WTC11 (cell line): ENCODE results near the gene TMEM214. TPM values are rescaled to one million over a fixed set of nuclear protein-coding genes. Genes with fewer than 3 reads are reported as not detected.

Experiments
- ATAC-seq: fragments of 200-7000 bp; cut with Tn5 transposase; 2 replicates; pipeline ENCODE4 v1.10.0; 2021; ENCODE audit warnings: mild to moderate bottlenecking, moderate library complexity
- CTCF ChIA-PET: fragments of 300-600 bp; sonication (Branson Sonifier 250); formaldehyde crosslinking; loops from one replicate; lab custom pipeline; 2021; ENCODE audit warnings: antibody characterized with exemption; lab: Charles Lee
- POLR2A ChIA-PET: fragments of 350-600 bp; sonication (Branson Sonifier 250); formaldehyde crosslinking; loops from one replicate; lab custom pipeline; 2021; ENCODE audit warnings: antibody characterized with exemption; lab: Charles Lee
- DNase-seq: peaks from one replicate; pipeline ENCODE4 v3.0.0; 2021; ENCODE audit warnings: low spot score
- H3K27ac Mint-ChIP-seq: 2 replicates; pipeline ENCODE4 v1.8.0; 2021; ENCODE audit warnings: mixed read lengths
- H3K27me3 Mint-ChIP-seq: 2 replicates; pipeline ENCODE4 v1.8.0; 2021; ENCODE audit warnings: low read depth, mild to moderate bottlenecking, moderate library complexity, mixed read lengths
- H3K36me3 Mint-ChIP-seq: 2 replicates; pipeline ENCODE4 v1.8.0; 2021; ENCODE audit warnings: mixed read lengths
- H3K4me1 Mint-ChIP-seq: 2 replicates; pipeline ENCODE4 v1.8.0; 2022; ENCODE audit warnings: mixed read lengths
- H3K4me3 Mint-ChIP-seq: 2 replicates; pipeline ENCODE4 v1.8.0; 2021; ENCODE audit warnings: mild to moderate bottlenecking, moderate library complexity, mixed read lengths
- H3K9me3 Mint-ChIP-seq: 2 replicates; pipeline ENCODE4 v1.8.0; 2021; ENCODE audit warnings: mixed read lengths
- GABPB1 ChIP-seq: sonication (generic); formaldehyde crosslinking; IDR thresholded peaks from 2 replicates; pipeline ENCODE4 v1.8.1; 2023; ENCODE audit warnings: mild to moderate bottlenecking, missing genetic modification reagents
- JAZF1 ChIP-seq: fragments of 250-450 bp; sonication (Bioruptor Pico); IDR thresholded peaks from 2 replicates; pipeline ENCODE4 v1.9.0; 2021; ENCODE audit warnings: moderate library complexity, mild to moderate bottlenecking, inconsistent platforms
- KAT7 ChIP-seq: sonication (generic); formaldehyde crosslinking; IDR thresholded peaks from 2 replicates; pipeline ENCODE4 v1.8.1; 2023; ENCODE audit warnings: missing genetic modification reagents, mild to moderate bottlenecking, borderline replicate concordance
- NR1H2 ChIP-seq: sonication (generic); formaldehyde crosslinking; IDR thresholded peaks from 2 replicates; pipeline ENCODE4 v1.9.0; 2021; ENCODE audit warnings: mild to moderate bottlenecking, moderate library complexity, missing genetic modification reagents
- NR2C2 ChIP-seq: sonication (generic); formaldehyde crosslinking; IDR thresholded peaks from 2 replicates; pipeline ENCODE4 v1.8.0; 2022; ENCODE audit warnings: mild to moderate bottlenecking, missing genetic modification reagents
- NR3C1 ChIP-seq: sonication (generic); formaldehyde crosslinking; conservative IDR thresholded peaks from 2 replicates; pipeline ENCODE4 v1.8.1; 2023; ENCODE audit warnings: low read depth, mild to moderate bottlenecking, missing genetic modification reagents
- OVOL2 ChIP-seq: fragments of 250-450 bp; sonication (Bioruptor Pico); IDR thresholded peaks from 2 replicates; pipeline ENCODE4 v1.9.0; 2021; ENCODE audit warnings: mild to moderate bottlenecking, borderline replicate concordance
- SMAD3 ChIP-seq: sonication (generic); formaldehyde crosslinking; IDR thresholded peaks from 2 replicates; pipeline ENCODE4 v1.8.0; 2022; ENCODE audit warnings: missing genetic modification reagents, mild to moderate bottlenecking, borderline replicate concordance
- TEAD1 ChIP-seq: sonication (generic); formaldehyde crosslinking; IDR thresholded peaks from 2 replicates; pipeline ENCODE4 v1.8.0; 2022; ENCODE audit warnings: mild to moderate bottlenecking, missing genetic modification reagents
- ZBTB21 ChIP-seq: sonication (generic); formaldehyde crosslinking; IDR thresholded peaks from 2 replicates; pipeline ENCODE4 v1.8.1; 2023; ENCODE audit warnings: mild to moderate bottlenecking, missing genetic modification reagents, borderline replicate concordance
- total RNA-seq: library from RNA; stranded (reverse); gene quantifications from 3 replicates; pipeline ENCODE4 v1.2.3, GENCODE V29; 2021
- TF ChIP-seq, protein P1 (sequence below): fragments of 250-450 bp; sonication (Bioruptor Pico); conservative IDR thresholded peaks from 2 replicates; pipeline ENCODE4 v1.9.0; 2021; ENCODE audit warnings: mild to moderate bottlenecking
- TF ChIP-seq, protein P2 (sequence below): sonication (generic); formaldehyde crosslinking; IDR thresholded peaks from 2 replicates; pipeline ENCODE4 v1.8.1; 2022; ENCODE audit warnings: missing genetic modification reagents, borderline replicate concordance
- TF ChIP-seq, protein P3 (sequence below): sonication (generic); formaldehyde crosslinking; IDR thresholded peaks from 2 replicates; pipeline ENCODE4 v1.8.0; 2023; ENCODE audit warnings: missing genetic modification reagents, mild to moderate bottlenecking, borderline replicate concordance

The TMEM214 gene
- total RNA-seq, 1 experiment from 2014 or later, result 57.1 TPM

DNA sequence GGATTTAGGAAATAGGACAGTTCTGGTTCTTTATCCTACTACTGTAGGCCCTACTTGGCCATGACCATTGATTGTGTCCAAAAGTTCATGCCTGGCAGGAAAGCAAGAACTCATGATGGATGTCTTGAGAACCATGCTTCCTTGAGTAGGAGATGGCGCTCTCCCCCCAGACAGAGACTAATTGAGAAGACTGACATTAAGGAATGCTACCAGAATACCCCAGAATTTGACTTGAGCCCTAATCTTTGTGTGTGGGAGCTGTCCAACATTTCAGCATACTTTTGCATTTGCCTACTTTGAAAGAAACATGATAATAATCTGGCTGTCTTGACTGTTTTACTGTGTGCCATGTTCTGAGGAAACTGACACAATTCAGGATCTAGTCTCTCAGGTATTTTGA is 39.0 kb upstream of the TMEM214 start (continued):
- TF ChIP-seq, protein P1, sequence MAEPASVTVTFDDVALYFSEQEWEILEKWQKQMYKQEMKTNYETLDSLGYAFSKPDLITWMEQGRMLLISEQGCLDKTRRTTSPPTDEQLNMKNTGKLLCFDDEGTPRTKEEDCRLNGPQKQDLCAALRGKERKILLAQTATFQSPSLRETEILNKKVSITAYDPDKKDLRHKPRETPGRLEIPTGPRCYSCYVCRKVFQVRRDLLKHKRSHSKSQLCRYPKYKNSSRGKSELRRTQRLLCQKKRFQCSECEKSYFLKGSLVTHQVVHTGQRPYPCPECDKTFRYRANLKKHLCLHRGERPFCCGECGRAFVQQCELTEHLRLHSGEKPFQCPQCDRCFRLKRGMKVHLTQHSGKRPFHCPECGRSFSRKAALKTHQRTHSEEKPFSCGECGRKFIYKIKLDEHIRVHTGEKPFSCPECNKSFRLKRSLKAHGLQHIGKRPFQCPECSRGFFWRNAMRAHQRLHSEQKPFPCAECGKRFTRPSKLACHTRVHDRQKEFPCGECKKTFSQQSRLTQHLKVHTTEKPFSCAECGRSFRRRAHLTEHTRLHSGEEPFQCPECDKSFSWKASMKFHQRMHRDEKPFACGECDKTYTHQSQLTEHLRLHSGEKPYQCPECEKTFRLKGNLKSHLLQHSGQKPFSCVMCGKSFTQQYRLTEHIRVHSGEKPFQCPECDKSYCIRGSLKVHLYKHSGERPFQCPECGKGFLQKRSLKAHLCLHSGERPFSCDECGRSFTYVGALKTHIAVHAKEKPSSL (CRISPR knock-in tag), result no peak
- TF ChIP-seq NR3C1 (CRISPR knock-in tag) (no peak), ZBTB21 (no peak)
- TF ChIP-seq, protein P2, sequence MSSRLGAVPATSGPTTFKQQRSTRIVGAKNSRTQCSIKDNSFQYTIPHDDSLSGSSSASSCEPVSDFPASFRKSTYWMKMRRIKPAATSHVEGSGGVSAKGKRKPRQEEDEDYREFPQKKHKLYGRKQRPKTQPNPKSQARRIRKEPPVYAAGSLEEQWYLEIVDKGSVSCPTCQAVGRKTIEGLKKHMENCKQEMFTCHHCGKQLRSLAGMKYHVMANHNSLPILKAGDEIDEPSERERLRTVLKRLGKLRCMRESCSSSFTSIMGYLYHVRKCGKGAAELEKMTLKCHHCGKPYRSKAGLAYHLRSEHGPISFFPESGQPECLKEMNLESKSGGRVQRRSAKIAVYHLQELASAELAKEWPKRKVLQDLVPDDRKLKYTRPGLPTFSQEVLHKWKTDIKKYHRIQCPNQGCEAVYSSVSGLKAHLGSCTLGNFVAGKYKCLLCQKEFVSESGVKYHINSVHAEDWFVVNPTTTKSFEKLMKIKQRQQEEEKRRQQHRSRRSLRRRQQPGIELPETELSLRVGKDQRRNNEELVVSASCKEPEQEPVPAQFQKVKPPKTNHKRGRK (CRISPR knock-in tag), result no peak
- TF ChIP-seq, all 79 proteins: peak for 0

DNA sequence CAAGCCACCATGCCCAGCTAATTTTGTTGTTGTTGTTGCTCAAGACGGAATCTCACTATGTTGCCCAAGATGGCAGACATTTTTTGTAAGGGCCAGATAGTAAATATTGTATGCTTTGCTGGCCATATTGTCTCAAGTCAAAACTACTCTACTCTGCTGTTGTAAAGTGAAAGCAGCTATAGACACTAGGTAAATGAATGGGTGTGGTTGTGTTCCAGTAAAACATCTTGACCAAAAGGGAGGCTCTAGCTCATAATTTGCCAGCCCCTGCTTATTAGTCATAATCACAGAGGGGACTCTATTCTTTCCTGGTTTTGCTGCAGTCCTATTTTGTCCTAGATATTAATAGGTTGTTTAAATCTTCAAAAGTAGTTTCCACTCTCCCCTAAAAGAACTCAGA is 37.8 kb upstream of the TMEM214 start:
- Mint-ChIP-seq H3K27me3 (no peaks in the 10 kb centered on the region; the same call in 1 of the 2 replicates), H3K4me3 (no peak overlapping the region), H3K27ac (no peak overlapping the region), H3K9me3 (no peaks in the 10 kb centered on the region)
- CTCF ChIA-PET, result interaction anchor here (0.7 to 2.5 kb wide), 5 partner anchors 22 to 417 kb away, joined by 3 to 16 read pairs (median 7); no protein-coding TSS in a partner anchor
- POLR2A ChIA-PET, result no interaction called here
- no peak for TF ChIP-seq OVOL2 (CRISPR knock-in tag)
- TF ChIP-seq, all 79 proteins: peak for 0
- Mint-ChIP-seq H3K36me3 (no peaks in the 10 kb centered on the region), H3K4me1 (no peaks in the 10 kb centered on the region)
- ATAC-seq (no peak), DNase-seq (no peak)

DNA sequence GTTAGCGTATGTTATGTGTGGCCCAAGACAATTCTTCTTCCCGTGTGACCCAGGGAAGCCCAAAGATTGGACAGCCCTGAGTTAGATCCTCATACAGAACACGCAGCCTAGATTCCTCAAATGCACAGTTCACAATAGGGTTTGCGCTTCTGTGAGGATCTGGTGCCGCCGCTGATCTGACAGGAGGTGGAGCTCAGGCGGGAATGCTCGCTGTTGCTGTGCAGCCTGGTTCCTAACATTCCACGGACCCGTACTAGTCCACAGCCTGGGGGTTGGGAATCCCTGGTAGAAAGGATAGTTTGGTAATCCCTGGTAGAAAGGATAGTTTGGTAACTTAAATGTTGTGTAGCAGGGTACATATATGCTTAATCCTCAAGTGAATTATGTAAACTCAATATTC is 35.4 kb upstream of the TMEM214 start:
- no peak overlapping the region for H3K4me3 Mint-ChIP-seq
- H3K27me3 Mint-ChIP-seq, result no peaks in the 10 kb centered on the region; the same call in 1 of the 2 replicates
- CTCF ChIA-PET, result interaction anchor here (0.9 to 2.8 kb wide), 4 partner anchors 19 to 75 kb away, joined by 3 to 18 read pairs (median 8); no protein-coding TSS in a partner anchor
- no peaks in the 10 kb centered on the region for H3K9me3 Mint-ChIP-seq
- DNase-seq, result no peak
- TF ChIP-seq OVOL2 (CRISPR knock-in tag) (no peak), SMAD3 (no peak), NR3C1 (CRISPR knock-in tag) (no peak), GABPB1 (CRISPR knock-in tag) (no peak), KAT7 (no peak), JAZF1 (CRISPR knock-in tag) (no peak), TEAD1 (CRISPR knock-in tag) (no peak), NR1H2 (CRISPR knock-in tag) (no peak), NR2C2 (CRISPR knock-in tag) (no peak)
- TF ChIP-seq, protein P3, sequence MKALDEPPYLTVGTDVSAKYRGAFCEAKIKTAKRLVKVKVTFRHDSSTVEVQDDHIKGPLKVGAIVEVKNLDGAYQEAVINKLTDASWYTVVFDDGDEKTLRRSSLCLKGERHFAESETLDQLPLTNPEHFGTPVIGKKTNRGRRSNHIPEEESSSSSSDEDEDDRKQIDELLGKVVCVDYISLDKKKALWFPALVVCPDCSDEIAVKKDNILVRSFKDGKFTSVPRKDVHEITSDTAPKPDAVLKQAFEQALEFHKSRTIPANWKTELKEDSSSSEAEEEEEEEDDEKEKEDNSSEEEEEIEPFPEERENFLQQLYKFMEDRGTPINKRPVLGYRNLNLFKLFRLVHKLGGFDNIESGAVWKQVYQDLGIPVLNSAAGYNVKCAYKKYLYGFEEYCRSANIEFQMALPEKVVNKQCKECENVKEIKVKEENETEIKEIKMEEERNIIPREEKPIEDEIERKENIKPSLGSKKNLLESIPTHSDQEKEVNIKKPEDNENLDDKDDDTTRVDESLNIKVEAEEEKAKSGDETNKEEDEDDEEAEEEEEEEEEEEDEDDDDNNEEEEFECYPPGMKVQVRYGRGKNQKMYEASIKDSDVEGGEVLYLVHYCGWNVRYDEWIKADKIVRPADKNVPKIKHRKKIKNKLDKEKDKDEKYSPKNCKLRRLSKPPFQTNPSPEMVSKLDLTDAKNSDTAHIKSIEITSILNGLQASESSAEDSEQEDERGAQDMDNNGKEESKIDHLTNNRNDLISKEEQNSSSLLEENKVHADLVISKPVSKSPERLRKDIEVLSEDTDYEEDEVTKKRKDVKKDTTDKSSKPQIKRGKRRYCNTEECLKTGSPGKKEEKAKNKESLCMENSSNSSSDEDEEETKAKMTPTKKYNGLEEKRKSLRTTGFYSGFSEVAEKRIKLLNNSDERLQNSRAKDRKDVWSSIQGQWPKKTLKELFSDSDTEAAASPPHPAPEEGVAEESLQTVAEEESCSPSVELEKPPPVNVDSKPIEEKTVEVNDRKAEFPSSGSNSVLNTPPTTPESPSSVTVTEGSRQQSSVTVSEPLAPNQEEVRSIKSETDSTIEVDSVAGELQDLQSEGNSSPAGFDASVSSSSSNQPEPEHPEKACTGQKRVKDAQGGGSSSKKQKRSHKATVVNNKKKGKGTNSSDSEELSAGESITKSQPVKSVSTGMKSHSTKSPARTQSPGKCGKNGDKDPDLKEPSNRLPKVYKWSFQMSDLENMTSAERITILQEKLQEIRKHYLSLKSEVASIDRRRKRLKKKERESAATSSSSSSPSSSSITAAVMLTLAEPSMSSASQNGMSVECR, result no peak
- H3K4me1 Mint-ChIP-seq, result peaks cover 6% of the 10 kb centered on the region
- no peak for ATAC-seq
- no peaks in the 10 kb centered on the region for H3K36me3 Mint-ChIP-seq
- POLR2A ChIA-PET, result interaction anchor here (0.6 kb wide), 1 partner anchor 182 kb away, joined by 5 read pairs; no protein-coding TSS in a partner anchor
- no peak overlapping the region for H3K27ac Mint-ChIP-seq
